ENCODE data around the gene FUT9. TPM values are rescaled to one million over a fixed set of nuclear protein-coding genes. Genes with fewer than 3 reads are reported as not detected.

FUT9 gene
- not detected for polyA plus RNA-seq (2012; ENCODE audit: missing spikeins)

GRCh38 chr6:96015518-96016333 is at the start of gene FUT9:
FUT9 (plus strand) TSS chr6:96015974; CDS start chr6:96203156, 187,182 bp downstream.
- no peak for FAIRE-seq
- no peak for TF ChIP-seq TAF1 (IDR thresholded peaks at IDR 0.05; ENCODE audit: borderline replicate concordance, low read depth, low read length)
- TF ChIP-seq POLR2A (IDR thresholded peaks at IDR 0.05; ENCODE audit: low read depth, low read length): no peak
- no peak for TF ChIP-seq POLR2AphosphoS5 (IDR thresholded peaks at IDR 0.05; ENCODE audit: low read depth, low read length)
- DNase-seq (ENCODE audit: insufficient read length): no peak

GRCh38 chr6:95967594-95967993 is 48.2 kb upstream of the FUT9 start:
- TF ChIP-seq TAF1 (IDR thresholded peaks at IDR 0.05; ENCODE audit: borderline replicate concordance, low read depth, low read length): no peak
- no peak for TF ChIP-seq POLR2A (IDR thresholded peaks at IDR 0.05; ENCODE audit: low read depth, low read length)
- no peak for TF ChIP-seq POLR2AphosphoS5 (IDR thresholded peaks at IDR 0.05; ENCODE audit: low read depth, low read length)
- FAIRE-seq (no peak), DNase-seq (ENCODE audit: insufficient read length) (no peak)

GRCh38 chr6:95973976-95974375 is 41.8 kb upstream of the FUT9 start:
- TF ChIP-seq POLR2AphosphoS5 (IDR thresholded peaks at IDR 0.05; ENCODE audit: low read depth, low read length) (no peak), POLR2A (IDR thresholded peaks at IDR 0.05; ENCODE audit: low read depth, low read length) (no peak), TAF1 (IDR thresholded peaks at IDR 0.05; ENCODE audit: borderline replicate concordance, low read depth, low read length) (no peak)
- DNase-seq (ENCODE audit: insufficient read length) (no peak), FAIRE-seq (no peak)

GRCh38 chr6:95978230-95978629 is 37.5 kb upstream of the FUT9 start:
- TF ChIP-seq POLR2AphosphoS5 (IDR thresholded peaks at IDR 0.05; ENCODE audit: low read depth, low read length) (no peak), POLR2A (IDR thresholded peaks at IDR 0.05; ENCODE audit: low read depth, low read length) (no peak)

GRCh38 chr6:95991906-95992305 is 23.9 kb upstream of the FUT9 start:
- FAIRE-seq (no peak), DNase-seq (ENCODE audit: insufficient read length) (no peak)
- no peak for TF ChIP-seq POLR2A (IDR thresholded peaks at IDR 0.05; ENCODE audit: low read depth, low read length)
- no peak for TF ChIP-seq TAF1 (IDR thresholded peaks at IDR 0.05; ENCODE audit: borderline replicate concordance, low read depth, low read length)
- TF ChIP-seq POLR2AphosphoS5 (IDR thresholded peaks at IDR 0.05; ENCODE audit: low read depth, low read length): no peak

More at GRCh38 chr6:95978230-95978629, 37.5 kb upstream of the FUT9 start:
- no peak for FAIRE-seq
- DNase-seq (ENCODE audit: insufficient read length): no peak

GRCh38 chr6:95994151-95994550 is 21.6 kb upstream of the FUT9 start:
- TF ChIP-seq TAF1 (IDR thresholded peaks at IDR 0.05; ENCODE audit: borderline replicate concordance, low read depth, low read length) (no peak), POLR2A (IDR thresholded peaks at IDR 0.05; ENCODE audit: low read depth, low read length) (no peak), POLR2AphosphoS5 (IDR thresholded peaks at IDR 0.05; ENCODE audit: low read depth, low read length) (no peak)
- no peak for FAIRE-seq
- DNase-seq (ENCODE audit: insufficient read length): no peak

- FAIRE-seq (no peak), DNase-seq (ENCODE audit: insufficient read length) (no peak)
- TF ChIP-seq POLR2AphosphoS5 (IDR thresholded peaks at IDR 0.05; ENCODE audit: low read depth, low read length) (no peak), POLR2A (IDR thresholded peaks at IDR 0.05; ENCODE audit: low read depth, low read length) (no peak), TAF1 (IDR thresholded peaks at IDR 0.05; ENCODE audit: borderline replicate concordance, low read depth, low read length) (no peak)
These were observed 17.6 kb upstream of the FUT9 start for GRCh38 chr6:95998133-95998532.

- DNase-seq (ENCODE audit: insufficient read length) (no peak), FAIRE-seq (no peak)
- TF ChIP-seq POLR2A (IDR thresholded peaks at IDR 0.05; ENCODE audit: low read depth, low read length) (no peak), POLR2AphosphoS5 (IDR thresholded peaks at IDR 0.05; ENCODE audit: low read depth, low read length) (no peak), TAF1 (IDR thresholded peaks at IDR 0.05; ENCODE audit: borderline replicate concordance, low read depth, low read length) (no peak)
These were observed 13.7 kb upstream of the FUT9 start for GRCh38 chr6:96001891-96002575.

- TF ChIP-seq TAF1 (IDR thresholded peaks at IDR 0.05; ENCODE audit: borderline replicate concordance, low read depth, low read length): no peak
- no peak for TF ChIP-seq POLR2AphosphoS5 (IDR thresholded peaks at IDR 0.05; ENCODE audit: low read depth, low read length)
- no peak for TF ChIP-seq POLR2A (IDR thresholded peaks at IDR 0.05; ENCODE audit: low read depth, low read length)
- FAIRE-seq (no peak), DNase-seq (ENCODE audit: insufficient read length) (no peak)
These were observed 13.2 kb upstream of the FUT9 start for GRCh38 chr6:96002576-96002910.

- no peak for DNase-seq (ENCODE audit: insufficient read length)
- TF ChIP-seq POLR2A (IDR thresholded peaks at IDR 0.05; ENCODE audit: low read depth, low read length): no peak
- no peak for TF ChIP-seq POLR2AphosphoS5 (IDR thresholded peaks at IDR 0.05; ENCODE audit: low read depth, low read length)
- TF ChIP-seq TAF1 (IDR thresholded peaks at IDR 0.05; ENCODE audit: borderline replicate concordance, low read depth, low read length): no peak
- no peak for FAIRE-seq
These were observed 12.9 kb upstream of the FUT9 start for GRCh38 chr6:96002912-96003311.

- DNase-seq (ENCODE audit: insufficient read length) (no peak), FAIRE-seq (no peak)
- TF ChIP-seq POLR2A (IDR thresholded peaks at IDR 0.05; ENCODE audit: low read depth, low read length): no peak
- TF ChIP-seq TAF1 (IDR thresholded peaks at IDR 0.05; ENCODE audit: borderline replicate concordance, low read depth, low read length): no peak
- TF ChIP-seq POLR2AphosphoS5 (IDR thresholded peaks at IDR 0.05; ENCODE audit: low read depth, low read length): no peak
These were observed 8.1 kb upstream of the FUT9 start for GRCh38 chr6:96007663-96008062.

GRCh38 chr6:96013531-96013930 is 2.2 kb upstream of the FUT9 start:
- no peak for TF ChIP-seq POLR2A (IDR thresholded peaks at IDR 0.05; ENCODE audit: low read depth, low read length)
- no peak for TF ChIP-seq POLR2AphosphoS5 (IDR thresholded peaks at IDR 0.05; ENCODE audit: low read depth, low read length)
- TF ChIP-seq TAF1 (IDR thresholded peaks at IDR 0.05; ENCODE audit: borderline replicate concordance, low read depth, low read length): no peak
- FAIRE-seq (no peak), DNase-seq (ENCODE audit: insufficient read length) (no peak)
